Effector memory CD4-positive, alpha-beta T cell (primary cell): Measurements from ENCODE around the gene AHSG.
"Not testable (repeated sequence)": the region's sequence is repeated elsewhere in the genome, so short reads cannot be mapped to it uniquely, and the experiment has no call there.

Experiments
- DNase-seq, 3 donors: peaks; one replicate each; pipeline ENCODE4 v3.0.0-alpha.2; 2020
- H3K27ac ChIP-seq: 2 replicates; pipeline ENCODE4 v1.7.0; 2013; ENCODE audit warnings: mild to moderate bottlenecking, low read length, moderate library complexity; ENCODE audit not compliant: insufficient read depth, poor library complexity, severe bottlenecking
- H3K27me3 ChIP-seq: replicated peaks from 2 replicates; pipeline ENCODE4 v1.7.0; 2013; ENCODE audit warnings: mild to moderate bottlenecking, low read length; ENCODE audit not compliant: insufficient read depth, control insufficient read depth, poor library complexity, severe bottlenecking
- H3K36me3 ChIP-seq: 2 replicates; pipeline ENCODE4 v1.7.0; 2013; ENCODE audit warnings: mild to moderate bottlenecking, low read length, moderate library complexity; ENCODE audit not compliant: control insufficient read depth, insufficient read depth
- H3K4me1 ChIP-seq: 2 replicates; pipeline ENCODE4 v1.7.0; 2013; ENCODE audit warnings: low read length, mild to moderate bottlenecking; ENCODE audit not compliant: control insufficient read depth, insufficient read depth, poor library complexity, severe bottlenecking
- H3K4me3 ChIP-seq: 2 replicates; pipeline ENCODE4 v1.7.0; 2013; ENCODE audit warnings: low read length, low read depth, mild to moderate bottlenecking; ENCODE audit not compliant: insufficient read depth, poor library complexity, severe bottlenecking
- H3K9me3 ChIP-seq: 2 replicates; pipeline ENCODE4 v1.7.0; 2013; ENCODE audit warnings: mild to moderate bottlenecking, low read length, moderate library complexity; ENCODE audit not compliant: control insufficient read depth
- total RNA-seq, 3 donors: gene quantifications; one replicate each; lab custom pipeline; 2026; lab: John Stamatoyannopoulos, UW

Gene AHSG, protein sequence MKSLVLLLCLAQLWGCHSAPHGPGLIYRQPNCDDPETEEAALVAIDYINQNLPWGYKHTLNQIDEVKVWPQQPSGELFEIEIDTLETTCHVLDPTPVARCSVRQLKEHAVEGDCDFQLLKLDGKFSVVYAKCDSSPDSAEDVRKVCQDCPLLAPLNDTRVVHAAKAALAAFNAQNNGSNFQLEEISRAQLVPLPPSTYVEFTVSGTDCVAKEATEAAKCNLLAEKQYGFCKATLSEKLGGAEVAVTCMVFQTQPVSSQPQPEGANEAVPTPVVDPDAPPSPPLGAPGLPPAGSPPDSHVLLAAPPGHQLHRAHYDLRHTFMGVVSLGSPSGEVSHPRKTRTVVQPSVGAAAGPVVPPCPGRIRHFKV
- total RNA-seq = 0 to 0.17 (median 0) reads per million in 3 donors

DNA sequence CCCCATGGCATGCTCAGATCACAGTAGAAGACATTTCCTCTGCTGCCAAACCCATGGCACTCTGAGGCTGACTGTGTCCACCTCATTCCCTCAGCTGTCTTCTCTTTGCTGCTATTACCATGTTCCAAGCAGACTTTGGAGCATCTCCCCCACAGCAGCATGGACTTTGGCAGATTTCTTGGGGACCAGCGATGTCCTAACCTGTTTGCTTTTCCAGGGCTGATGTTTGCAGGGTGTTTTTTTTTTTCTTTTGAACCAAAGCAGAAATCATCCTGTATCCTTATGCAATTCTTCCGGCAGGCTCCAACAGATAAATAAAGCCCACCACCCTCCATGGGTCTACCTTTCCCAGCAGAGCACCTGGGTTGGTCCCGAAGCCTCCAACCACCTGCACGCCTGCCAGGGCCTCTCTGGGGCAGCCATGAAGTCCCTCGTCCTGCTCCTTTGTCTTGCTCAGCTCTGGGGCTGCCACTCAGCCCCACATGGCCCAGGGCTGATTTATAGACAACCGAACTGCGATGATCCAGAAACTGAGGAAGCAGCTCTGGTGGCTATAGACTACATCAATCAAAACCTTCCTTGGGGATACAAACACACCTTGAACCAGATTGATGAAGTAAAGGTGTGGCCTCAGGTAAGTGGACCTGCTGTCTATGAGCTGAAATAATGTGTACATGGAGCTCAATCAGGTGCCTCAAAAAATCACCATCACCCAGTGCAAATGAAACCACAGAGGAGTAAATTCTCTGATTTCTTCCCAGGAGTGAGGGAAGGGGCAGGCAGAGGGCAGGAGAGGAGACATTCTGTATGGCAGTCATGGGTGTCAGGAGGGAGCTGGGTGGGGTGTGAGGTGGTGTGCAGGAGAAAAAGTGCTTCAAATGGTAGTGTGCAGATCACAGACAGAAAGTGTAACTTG, at the start of gene AHSG:
Gene AHSG, plus strand, starts transcription at position 340 of the 916 bp plus-strand sequence. Its CDS starts 82 bp downstream, at position 422.
- no peaks in the 10 kb centered on the region for H3K36me3 ChIP-seq
- peaks cover 6% of the 10 kb centered on the region for H3K4me1 ChIP-seq
- no peak within 1 kb of the TSS for H3K4me3 ChIP-seq
- H3K27ac ChIP-seq = no peak within 1 kb of the TSS
- H3K9me3 ChIP-seq = no peaks in the 10 kb centered on the region
- DNase-seq = no peak
- H3K27me3 ChIP-seq = peaks cover 3% of the 10 kb centered on the region

DNA sequence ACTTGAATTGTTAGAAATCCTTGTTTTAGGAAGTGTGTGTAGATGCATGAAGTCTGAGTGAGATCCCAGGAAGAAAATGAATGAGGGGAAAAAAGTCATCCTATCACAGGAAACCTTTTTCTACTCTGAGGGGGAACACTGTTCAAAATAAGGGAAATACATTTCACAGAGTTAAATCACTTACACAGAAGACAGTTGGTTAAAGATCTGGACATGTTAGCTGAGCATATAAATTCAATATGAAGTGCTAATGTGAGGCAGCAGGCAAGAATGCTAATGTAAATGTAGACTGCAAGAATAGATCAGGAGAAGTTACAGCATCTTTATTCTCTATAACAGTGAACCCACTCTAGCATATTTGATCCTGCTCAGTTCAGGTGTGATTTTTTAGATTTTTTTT, 48.3 kb upstream of the AHSG start:
- DNase-seq = no peak
- no peaks in the 10 kb centered on the region for H3K27me3 ChIP-seq
- H3K9me3 ChIP-seq = no peaks in the 10 kb centered on the region
- H3K4me3 ChIP-seq = no peak overlapping the region
- H3K36me3 ChIP-seq = no peaks in the 10 kb centered on the region
- no peak overlapping the region for H3K27ac ChIP-seq
- H3K4me1 ChIP-seq = peaks cover 17% of the 10 kb centered on the region

DNA sequence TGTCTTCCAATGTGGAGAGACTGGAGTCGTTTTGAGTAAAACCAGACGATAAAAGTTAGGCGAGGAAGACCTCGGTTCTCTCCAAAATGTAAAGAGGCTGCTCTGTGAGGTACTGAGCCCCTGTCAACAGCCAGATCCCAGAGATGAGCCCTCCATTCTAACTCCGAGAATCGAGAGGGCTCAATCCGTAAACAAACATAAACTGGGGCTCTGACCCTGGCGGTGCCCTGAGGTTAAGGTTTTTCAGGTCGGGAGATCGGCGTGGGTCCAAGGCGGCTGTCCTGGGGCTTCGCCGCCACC, 46.1 kb upstream of the AHSG start:
- peak overlapping the region; percentile 91 for H3K27ac ChIP-seq
- H3K36me3 ChIP-seq = no peaks in the 10 kb centered on the region
- peaks cover 21% of the 10 kb centered on the region for H3K4me1 ChIP-seq
- H3K4me3 ChIP-seq = peak overlapping the region; percentile 89
- no peak for DNase-seq
- no peaks in the 10 kb centered on the region for H3K27me3 ChIP-seq
- no peaks in the 10 kb centered on the region for H3K9me3 ChIP-seq

DNA sequence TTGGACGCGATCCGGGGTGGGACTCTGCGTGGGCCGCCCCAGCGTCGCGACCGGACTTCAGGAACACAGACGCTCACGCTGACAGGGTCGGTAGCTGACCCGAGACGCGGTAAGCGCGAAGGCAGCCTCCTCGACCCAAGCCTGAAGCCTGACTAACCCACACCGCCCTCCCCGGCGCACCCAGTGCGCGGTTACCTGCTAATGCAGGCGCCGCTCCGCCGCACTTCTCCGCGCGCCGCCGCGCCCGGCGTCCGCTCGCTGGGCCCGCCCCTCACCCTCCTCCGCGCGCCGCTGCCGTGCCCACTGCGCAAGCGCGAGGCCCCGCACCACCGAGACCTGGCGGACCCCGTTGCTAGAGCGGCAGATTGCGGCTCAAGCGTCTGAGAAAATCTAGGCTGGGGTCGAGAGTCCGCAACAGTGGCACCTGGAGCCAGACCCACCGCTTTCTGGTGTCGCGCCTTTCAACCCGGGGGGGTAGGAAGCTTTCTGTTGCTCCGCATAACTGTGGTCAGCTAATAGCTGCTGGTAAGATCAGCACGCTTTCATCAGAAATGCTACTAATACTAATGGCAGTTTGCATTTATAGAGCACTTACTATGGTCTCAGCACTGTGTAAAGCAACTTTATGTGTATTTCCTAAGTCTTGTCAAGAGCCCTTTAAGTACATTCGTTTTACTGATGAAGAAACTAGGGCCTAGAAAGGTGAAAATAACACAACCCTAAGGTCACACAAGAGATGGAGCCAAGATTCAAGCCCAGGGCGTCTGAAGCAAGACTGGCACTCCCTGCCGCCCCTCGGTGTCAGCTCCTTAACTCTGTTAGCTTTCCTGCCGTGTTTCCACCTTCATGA, 45.6 kb upstream of the AHSG start, which contains the start of gene TBCCD1:
Gene TBCCD1, minus strand, starts transcription at position 268 of the 850 bp plus-strand sequence. CDS start 3,010 bp downstream, outside the sequence.
- H3K4me3 ChIP-seq = peak within 1 kb of the TSS; percentile 89
- peak within 1 kb of the TSS; percentile 91 for H3K27ac ChIP-seq
- no peaks in the 10 kb centered on the region for H3K36me3 ChIP-seq
- H3K27me3 ChIP-seq = no peaks in the 10 kb centered on the region
- DNase-seq = peak; percentile 89 to 92 (median 91)
- H3K9me3 ChIP-seq = no peaks in the 10 kb centered on the region
- H3K4me1 ChIP-seq = peaks cover 21% of the 10 kb centered on the region

DNA sequence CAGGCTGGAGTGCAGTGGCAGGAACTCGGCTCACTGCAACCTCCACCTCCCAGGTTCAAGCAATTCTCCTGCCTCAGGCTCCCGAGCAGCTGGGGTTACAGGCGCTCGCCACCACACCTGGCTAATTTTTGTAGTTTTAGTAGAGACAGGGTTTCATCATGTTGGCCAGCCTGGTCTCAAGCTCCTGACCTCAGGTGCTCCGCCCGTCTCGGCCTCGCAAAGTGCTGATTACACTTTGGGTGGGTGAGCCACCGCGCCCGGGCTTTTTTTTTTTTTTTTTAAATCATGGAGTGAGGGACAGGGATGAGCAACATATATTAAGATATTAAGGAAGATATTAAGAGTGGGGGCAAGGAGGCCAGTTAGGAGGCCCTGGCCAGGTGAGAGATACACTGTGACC, 43.5 kb upstream of the AHSG start:
- H3K27me3 ChIP-seq, H3K9me3 ChIP-seq, DNase-seq, H3K36me3 ChIP-seq, H3K4me3 ChIP-seq: not testable (repeated sequence)
- Histone ChIP-seq H3K27ac (peak overlapping the region; percentile 78), H3K4me1 (peaks cover 21% of the 10 kb centered on the region)

DNA sequence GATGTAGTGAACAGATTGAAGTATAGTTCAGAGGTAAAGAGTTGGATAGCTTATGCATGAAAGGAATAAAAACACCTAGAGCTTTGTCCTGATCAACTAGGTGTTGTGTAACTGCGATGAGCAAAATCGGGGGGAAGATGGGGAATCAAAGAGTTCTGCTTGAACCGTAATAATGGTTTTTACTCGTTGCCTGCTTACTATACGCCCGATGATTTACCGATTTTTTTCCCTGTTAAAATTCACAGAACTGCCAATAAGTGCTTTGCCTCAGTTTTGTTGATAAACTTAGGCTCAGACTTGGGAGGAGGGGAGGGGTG, 43.1 kb upstream of the AHSG start:
- H3K4me3 ChIP-seq = peak overlapping the region; percentile 62
- DNase-seq = no peak
- H3K9me3 ChIP-seq = no peaks in the 10 kb centered on the region
- no peaks in the 10 kb centered on the region for H3K27me3 ChIP-seq
- peaks cover 21% of the 10 kb centered on the region for H3K4me1 ChIP-seq
- H3K27ac ChIP-seq = peak overlapping the region; percentile 78
- peaks cover 7% of the 10 kb centered on the region for H3K36me3 ChIP-seq

DNA sequence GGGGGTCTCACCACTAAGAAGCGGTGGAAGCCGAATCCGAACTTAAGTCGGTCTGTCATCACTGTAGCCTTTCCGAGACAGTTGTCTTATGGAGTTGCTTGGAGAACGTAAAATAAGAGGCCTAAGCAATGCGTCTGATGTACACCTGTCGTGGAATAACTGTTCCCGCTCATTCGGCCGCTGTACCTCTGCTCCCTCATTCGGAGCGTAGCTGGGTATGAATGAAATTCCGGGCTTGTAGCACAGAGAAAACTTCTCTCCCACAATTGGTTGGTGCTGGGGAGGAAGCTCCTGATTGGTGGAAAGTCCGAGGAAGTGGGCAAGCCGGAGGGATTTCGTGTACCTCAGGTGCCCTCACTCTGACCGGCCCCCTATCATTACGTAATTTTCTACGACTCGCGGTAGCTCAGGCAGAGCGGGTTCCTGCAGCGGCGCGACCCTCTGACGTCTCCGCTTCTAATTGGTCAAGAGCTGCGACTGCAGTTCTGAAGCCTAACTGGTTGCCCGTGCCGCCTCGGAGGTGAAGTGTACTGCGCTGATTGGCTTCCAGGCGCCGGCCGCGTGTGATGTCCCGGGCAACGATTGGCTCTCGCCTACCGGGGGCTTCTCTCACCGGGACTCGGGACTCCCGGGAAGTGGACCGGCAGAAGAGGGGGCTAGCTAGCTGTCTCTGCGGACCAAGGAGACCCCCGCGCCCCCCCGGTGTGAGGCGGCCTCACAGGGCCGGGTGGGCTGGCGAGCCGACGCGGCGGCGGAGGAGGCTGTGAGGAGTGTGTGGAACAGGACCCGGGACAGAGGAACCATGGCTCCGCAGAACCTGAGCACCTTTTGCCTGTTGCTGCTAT, 42.5 kb upstream of the AHSG start, which contains the start of gene DNAJB11:
Gene DNAJB11, plus strand, starts transcription at position 625 of the 845 bp plus-strand sequence. Its CDS starts 178 bp downstream, at position 803.
- H3K27ac ChIP-seq = peak within 1 kb of the TSS; percentile 95
- H3K4me1 ChIP-seq = peaks cover 21% of the 10 kb centered on the region
- DNase-seq = peak; percentile 97 to 99 (median 98)
- H3K9me3 ChIP-seq = no peaks in the 10 kb centered on the region
- H3K4me3 ChIP-seq = peak within 1 kb of the TSS; percentile 81
- H3K27me3 ChIP-seq = no peaks in the 10 kb centered on the region
- H3K36me3 ChIP-seq = peaks cover 13% of the 10 kb centered on the region

DNA sequence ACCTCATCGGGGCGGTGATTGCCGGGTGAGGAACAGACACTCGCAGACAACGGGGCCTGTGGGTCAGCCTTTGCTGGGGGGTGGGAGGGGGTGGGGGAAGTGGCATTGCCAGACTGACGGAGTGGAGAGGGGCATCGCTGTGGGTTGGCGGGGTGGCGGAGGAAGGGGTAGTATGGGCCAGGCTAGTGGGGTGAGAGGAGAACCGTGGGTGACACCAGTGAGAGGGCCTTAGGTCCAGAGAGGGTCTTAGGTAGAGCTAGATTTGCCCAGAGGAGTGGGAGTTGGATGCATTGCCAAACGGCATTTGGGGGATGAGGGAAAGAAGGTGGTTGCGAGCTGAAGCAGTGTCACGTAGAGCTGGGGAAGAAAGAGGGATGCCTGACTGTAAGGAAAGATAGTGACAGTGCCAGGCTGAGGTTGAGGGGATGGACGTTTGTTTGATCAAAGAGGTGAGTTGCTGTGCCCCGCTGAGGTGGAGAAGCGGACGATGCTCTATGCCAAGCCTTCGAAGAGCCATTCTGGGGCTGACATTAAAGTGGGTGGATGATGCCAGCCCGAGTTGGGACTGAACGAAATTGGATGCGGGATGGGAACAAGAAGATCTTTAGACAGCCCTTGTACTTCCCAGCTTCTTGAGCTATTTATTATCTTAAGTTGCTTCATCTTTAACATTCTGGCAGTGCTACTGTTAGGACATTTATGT, 41.8 kb upstream of the AHSG start:
- Histone ChIP-seq H3K27me3 (no peaks in the 10 kb centered on the region), H3K36me3 (peaks cover 18% of the 10 kb centered on the region), H3K27ac (peak overlapping the region; percentile 95), H3K9me3 (no peaks in the 10 kb centered on the region), H3K4me3 (peak overlapping the region; percentile 81), H3K4me1 (peaks cover 20% of the 10 kb centered on the region)
- DNase-seq = no peak
